RPMI8226 (cell line): ENCODE measurements around the gene SPRYD4.
"Not testable (repeated sequence)": the region's sequence is repeated elsewhere in the genome, so short reads cannot be mapped to it uniquely, and the experiment has no call there.

ENCODE experiments used
- DNase-seq: peaks from one replicate; pipeline ENCODE4 v3.0.0-alpha.2; 2015

SPRYD4 gene

DNA sequence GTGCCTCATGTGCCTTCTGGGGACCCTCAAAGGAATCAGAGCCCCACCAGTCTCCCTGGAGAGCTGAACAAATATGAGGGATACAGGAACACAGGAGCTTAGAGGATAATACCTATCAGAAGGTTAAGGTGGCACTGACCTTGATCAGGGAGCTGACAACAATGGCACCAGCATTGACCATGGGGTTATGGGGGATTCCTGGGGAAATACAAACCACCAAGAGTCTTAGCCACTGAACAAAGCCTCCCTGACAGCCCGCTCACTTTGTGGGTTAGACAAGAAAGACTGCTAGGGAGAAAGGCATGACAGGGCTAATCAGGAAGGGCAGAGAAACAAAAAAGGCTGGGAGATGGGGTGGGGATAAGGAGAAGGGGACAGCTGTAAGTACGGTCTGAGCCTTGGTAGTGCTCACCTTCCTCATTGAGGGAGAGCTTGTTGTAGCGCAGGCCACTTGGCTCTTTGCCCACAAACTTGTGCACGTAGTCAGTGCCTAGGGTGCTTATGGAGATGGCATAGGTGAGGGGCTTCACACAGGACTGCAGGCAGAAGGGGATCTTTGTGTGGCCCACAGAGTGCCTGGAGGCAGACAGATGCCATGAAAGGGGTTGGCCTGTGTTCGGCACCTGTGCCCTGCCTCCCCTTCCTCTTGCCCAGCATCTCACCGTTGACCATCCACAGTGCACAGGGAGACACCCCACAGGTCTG is 9.3 kb downstream of the SPRYD4 start:
- DNase-seq = no peak

DNA sequence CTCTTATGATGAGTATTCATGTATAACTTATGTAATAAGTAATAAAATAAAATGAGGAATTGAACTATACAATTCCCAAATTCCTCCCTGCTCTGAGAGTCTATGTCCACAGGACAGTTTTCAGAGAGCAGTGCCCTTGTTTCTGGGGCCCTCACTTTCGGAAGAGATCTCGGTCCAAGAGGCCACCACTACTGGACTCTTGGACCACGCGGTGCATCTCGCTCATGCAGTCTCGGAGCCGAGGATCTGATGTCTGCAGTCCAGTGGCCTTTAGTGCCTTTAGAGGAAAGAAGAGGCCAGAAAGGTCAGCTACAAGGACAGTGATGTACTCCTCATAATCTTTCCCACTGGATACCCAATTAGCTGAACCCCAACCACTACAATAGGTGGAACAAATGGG is 11.2 kb downstream of the SPRYD4 start:
- no peak for DNase-seq

DNA sequence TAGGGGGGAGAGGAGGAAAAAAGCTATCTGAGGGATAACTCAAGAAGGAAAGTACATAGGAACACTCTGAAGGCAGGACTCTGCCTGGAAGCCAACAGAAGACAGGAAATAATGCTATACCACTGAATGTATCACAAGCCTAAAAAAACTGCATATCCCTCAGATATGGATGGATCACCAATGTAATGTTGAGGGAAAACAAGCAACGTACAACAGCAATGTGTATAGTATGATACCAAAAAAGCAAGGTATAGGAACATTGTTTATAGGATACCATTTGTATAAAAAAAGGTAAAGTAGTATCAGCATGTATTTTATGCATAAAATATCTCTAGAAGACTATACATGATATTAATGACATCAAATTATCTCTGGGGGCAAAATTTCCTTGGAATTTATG is 16.2 kb downstream of the SPRYD4 start:
- DNase-seq = no peak

- DNase-seq = no peak
Observed at GRCh38 chr12:56486694-56487093, 18.3 kb downstream of the SPRYD4 start.

- peak; percentile 72 for DNase-seq
Observed at GRCh38 chr12:56487448-56488040, 19.2 kb downstream of the SPRYD4 start.

DNA sequence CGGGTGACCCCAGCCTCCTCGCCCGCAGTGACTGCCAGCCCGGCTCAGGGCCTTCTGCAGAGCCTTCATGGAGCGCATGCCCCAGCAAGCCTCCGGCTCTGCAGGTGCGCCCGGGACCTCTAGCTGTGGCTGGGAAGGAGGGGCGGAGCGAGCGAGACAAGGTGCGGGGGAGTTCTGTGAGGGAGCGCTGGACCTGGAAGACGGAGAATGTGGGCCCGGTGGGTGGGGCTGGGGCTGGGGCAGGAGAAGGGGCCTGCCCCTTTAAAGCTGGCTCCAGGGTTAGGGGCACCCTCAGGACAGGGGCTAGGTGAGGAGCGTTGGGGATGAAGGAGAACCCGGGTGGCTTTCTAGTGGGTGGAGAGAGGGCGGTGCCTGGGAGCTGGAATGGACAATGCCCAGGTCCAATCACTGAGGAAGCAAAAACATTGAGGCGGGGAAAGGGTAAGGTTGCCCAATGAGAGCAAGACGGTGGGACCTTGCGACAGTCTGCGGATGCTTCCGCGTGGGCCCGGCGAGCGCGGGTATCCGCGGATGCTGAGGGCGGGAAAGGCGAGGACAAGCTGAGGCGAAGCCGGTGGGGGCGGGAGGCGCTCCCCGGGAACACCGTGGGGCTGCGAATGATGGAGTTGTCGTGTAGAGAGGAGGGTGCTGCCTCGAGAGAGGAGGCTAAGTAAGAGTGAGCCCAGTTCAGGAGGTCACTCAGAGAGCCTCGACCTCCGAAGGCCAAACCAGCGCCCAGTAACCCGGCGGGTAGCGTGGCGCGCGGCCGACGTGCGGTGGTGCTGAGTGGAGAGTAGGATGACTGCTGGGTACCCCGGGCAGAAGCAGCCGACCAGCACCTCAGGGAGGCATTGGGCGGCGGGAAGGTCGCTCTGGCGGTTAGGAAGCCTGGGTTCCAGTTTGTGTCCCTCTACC is 19.9 kb downstream of the SPRYD4 start, which contains the start of gene GLS2:
TSS of gene GLS2 (minus strand) at position 121 of the 915 bp plus-strand sequence. CDS start at position 78, 43 bp downstream.
- DNase-seq = peak; percentile 86

DNA sequence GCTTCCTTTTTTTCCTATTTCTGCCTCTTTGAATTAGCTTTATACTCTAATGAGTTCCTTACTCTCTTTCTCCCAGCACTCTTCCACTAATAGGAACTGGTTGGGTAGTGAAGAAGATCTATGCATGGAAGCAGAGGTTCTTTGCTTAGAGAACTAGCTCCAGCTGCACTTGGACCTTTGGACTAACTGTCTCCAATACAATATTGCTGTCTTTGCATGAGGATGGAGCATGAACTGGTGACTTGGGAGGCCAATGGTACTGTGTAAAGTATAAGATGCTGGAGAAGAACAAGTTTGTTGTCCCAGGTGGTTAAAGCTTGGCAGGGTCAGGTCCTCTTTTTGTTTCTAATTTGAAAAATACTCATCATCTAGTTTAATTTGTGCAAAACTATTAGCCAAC is 22.0 kb downstream of the SPRYD4 start:
- DNase-seq = no peak

DNA sequence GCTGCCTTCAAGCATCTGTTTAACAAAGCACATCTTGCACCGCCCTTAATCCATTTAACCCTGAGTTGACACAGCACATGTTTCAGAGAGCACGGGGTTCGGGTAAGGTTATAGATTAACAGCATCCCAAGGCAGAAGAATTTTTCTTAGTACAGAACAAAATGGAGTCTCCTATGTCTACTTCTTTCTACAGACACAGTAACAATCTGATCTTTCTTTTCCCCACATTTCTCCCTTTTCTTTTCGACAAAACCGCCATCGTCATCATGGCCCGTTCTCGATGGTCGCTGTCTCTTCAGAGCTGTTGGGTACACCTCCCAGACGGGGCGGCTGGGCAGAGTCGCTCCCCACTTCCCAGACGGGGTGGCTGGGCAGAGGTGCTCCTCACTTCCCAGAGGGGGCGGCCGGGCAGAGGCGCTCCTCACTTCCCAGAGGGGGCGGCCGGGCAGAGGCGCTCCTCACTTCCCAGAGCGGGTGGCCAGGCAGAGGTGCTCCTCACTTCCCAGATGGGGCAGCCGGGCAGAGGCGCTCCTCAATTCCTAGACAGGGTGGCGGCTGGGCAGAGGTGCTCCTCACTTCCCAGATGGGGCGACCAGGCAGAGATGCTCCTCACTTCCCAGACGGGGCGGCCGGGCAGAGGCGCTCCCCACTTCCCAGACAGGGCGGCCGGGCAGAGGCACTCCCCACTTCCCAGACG is 25.2 kb downstream of the SPRYD4 start:
- DNase-seq = not testable (repeated sequence)

DNA sequence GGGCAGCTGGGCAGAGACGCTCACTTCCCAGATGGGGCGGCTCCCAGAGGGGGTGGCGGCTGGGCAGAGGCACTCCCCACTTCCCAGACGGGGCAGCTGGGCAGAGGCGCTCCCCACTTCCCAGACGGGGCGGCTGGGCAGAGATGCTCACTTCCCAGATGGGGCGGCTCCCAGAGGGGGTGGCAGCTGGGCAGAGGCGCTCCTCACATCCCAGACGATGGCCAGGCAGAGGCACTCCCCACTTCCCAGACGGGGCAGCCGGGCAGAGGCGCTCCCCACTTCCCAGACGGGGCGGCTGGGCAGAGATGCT is 25.7 kb downstream of the SPRYD4 start:
- DNase-seq = not testable (repeated sequence)

DNA sequence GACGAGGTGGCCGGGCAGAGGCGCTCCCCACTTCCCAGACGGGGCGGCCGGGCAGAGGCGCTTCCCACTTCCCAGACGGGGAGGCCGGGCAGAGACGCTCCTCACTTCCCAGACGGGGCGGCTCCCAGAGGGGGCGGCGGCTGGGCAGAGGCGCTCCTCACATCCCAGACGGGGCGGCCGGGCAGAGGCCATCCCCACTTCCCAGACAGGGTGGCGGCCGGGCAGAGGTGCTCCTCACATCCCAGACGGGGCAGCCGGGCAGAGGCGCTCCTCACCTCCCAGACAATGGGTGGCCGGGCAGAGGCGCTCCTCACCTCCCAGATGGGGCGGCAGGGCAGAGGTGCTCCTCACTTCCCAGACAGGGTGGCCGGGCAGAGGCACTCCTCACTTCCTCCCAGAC is 26.1 kb downstream of the SPRYD4 start:
- DNase-seq = not testable (repeated sequence)

DNA sequence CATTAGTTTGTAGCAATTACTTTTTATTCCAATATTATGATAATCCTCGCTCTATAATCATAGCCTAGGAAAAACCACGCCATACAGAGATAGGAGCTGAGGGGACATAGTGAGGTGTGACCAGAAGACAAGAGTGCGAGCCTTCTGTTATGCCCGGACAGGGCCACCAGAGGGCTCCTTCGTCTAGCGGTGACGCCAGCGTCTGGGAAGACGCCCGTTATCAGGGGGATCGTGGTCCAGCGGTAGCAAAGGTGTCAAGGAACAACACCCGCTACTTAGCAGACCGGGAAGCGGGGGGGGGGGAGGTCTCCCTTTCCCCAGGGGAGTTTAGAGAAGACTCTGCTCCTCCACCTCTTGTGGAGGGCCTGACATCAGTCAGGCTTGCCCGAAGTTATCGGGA is 28.3 kb downstream of the SPRYD4 start:
- DNase-seq = peak; percentile 38

DNA sequence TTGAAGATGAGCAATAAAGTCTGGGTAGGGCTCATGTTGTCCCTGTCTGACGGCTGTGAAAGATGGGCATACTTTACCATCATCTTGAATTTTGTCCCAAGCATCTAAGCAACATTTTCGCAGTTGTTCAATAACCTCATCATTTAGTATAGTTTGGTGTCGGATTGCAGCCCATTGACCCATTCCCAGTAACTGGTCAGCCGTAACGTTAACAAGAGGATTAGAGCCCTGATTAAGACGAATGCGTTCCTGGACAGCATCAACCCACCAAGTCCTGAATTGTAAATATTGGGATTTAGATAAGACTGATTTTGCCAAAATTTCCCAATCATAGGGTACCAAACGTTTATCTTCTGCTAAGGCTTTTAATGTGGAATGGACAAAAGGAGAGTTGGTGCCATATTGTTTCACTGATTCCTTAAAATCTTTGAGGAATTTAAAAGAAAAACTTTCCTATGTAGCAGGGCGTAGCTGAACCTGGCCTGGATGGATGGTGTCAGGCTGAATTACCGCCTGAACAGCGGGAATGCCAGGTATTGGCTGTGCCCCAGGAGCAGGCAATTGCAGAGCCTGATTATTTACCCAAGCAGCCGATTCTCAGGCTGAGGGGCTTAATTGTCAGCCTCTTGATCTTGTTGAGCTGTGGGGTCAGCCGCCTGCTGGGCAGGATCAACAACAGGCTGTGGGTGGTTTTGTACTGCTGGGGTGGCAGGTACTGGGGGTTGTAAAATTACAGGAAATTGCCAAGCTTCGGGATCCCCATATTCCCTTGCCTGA is 29.9 kb downstream of the SPRYD4 start:
- DNase-seq = not testable (repeated sequence)

DNA sequence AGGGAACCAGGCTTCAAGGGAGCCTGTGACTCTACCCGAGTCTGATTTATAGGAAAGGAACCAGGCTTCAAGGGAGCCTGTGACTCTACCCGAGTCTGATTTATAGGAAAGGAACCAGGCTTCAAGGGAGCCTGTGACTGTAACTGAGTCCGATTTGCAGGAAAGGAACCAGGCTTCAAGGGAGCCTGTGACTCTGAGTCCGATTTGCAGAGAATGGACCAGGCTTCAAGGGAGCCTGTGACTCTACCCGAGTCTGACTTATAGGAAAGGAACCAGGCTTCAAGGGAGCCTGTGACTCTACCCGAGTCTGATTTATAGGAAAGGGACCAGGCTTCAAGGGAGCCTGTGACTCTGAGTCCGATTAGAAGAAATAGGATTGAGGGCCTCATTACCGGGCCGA is 31.1 kb downstream of the SPRYD4 start:
- DNase-seq = not testable (repeated sequence)

DNA sequence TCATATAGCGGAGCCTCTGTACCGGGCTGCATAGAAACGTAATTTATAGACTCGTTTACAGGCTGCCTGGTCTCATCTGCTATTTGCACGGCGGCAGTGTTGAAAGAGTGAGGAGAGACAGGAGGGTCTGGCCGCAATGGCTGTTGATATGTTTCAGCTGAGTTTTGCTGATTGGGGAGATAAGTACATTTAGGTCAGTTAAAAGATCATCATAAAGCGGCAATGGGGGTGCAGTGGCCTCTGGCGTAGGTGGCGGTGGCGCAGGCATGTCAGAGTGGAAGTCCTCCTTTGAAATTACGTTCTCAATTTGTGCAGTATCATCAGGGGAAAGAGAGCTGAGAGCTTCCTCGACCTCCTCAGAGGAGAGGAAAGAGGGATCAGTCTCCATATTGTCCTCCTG is 31.5 kb downstream of the SPRYD4 start:
- DNase-seq = not testable (repeated sequence)

GRCh38 chr12:56510786-56511185 is 42.4 kb downstream of the SPRYD4 start:
- no peak for DNase-seq

- DNase-seq = not testable (repeated sequence)
Observed at GRCh38 chr12:56514014-56514318, 45.6 kb downstream of the SPRYD4 start.

GRCh38 chr12:56517854-56518253 is 49.5 kb downstream of the SPRYD4 start:
- no peak for DNase-seq

DNA sequence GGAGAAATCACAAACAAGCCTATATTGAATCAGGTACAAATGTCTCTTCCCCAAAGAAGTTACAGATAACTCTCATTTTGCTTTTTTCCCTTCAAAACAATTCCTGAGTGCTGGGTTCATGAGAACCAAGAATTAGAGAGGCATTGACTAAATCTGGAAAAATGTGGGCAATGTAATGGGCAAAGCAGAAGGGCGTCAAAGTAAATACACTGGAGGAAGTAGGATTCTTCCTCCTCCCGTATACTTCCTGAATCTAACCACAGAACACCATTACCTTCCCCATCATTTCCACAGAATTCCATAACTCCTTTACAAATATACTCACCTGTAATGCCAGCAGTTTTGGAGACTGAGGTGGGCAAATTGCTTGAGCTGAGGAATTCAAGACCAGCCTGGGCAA is 50.2 kb downstream of the SPRYD4 start:
- no peak for DNase-seq

DNA sequence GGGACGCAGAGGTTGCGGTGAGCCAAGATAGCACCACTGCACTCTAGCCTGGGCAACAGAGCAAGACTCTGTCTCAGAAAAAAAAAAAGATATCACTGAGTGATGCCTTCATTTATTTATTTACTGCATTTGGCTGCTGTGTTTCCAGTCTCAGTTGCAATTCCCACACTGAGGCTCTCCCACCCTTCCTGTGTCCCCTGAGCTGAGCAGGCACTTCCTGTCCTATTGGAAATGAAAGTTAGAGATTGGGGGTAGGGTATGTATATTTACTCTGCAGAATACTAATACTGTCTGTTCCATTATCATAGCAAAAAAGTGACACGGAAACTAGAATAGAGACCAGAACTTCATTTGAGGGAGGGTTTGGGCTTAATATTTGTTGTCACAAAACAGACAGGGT is 51.7 kb downstream of the SPRYD4 start:
- DNase-seq = no peak

GRCh38 chr12:56520506-56520905 is 52.1 kb downstream of the SPRYD4 start:
- DNase-seq = no peak

DNA sequence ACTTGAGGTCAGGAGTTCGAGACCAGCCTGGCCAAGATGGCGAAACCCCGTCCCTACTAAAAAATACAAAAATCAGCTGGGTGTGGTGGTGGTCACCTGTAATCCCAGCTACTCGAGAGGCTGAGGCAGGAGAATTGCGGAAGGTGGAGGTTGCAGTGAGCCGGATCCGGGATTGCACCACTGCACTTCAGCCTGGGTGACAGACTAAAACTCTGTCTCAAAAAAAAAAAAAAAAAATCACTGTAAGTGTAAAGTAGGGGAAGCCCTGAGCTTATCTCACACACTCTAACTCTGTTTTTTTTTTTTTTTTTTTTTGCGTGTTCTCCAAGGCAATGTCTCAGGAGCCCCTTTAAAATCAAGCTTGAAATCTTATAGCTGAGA is 52.8 kb downstream of the SPRYD4 start:
- DNase-seq = no peak

DNA sequence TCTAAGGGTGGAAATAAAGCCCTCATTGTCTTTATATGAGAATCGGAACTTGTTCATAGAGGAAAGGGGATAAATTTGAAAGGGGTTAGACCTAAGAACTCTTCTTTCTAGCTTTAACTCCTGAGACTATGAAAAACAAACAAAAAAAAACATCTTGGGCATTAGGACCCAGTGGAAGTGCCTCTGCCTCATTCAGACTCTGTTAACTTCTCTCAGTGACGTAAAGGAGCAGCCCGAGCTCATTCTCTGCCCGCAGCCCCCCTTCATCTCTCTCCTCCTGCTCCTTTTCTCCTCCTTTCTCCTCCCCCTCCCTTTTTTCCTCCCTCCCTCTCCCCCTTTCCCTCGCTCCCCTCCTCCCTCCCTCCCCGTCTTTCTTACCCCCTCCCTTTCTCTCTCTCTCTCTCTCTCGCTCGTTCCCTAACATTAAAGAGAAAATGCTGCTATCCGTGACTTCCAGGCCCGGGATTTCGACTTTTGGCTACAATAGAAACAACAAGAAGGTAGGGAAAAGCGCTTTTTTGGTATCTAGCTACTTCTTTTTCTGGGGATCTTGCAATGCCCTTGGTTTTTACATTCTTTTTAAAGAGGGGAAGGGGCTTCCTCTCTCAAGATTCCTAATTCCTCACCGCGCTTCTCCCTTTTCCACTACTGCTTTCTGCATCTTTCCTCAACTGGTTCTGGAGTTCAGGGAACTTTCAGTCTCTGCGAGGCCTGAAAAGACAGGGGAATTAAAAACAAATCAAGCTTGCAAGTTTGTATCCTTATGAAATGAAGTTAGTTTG is 53.4 kb downstream of the SPRYD4 start, which contains the start of gene RBMS2:
TSS of gene RBMS2 (plus strand) at position 231 of the 782 bp plus-strand sequence. CDS start at position 435, 204 bp downstream.
- peak; percentile 42 for DNase-seq
